WTC11 (cell line): ENCODE results near the gene CMC4. TPM values are rescaled to one million over a fixed set of nuclear protein-coding genes. Genes with fewer than 3 reads are reported as not detected.

ENCODE experiments used
- ATAC-seq: fragments of 200-7000 bp; cut with Tn5 transposase; 2 replicates; pipeline ENCODE4 v1.10.0; 2021; ENCODE audit warnings: mild to moderate bottlenecking, moderate library complexity
- CTCF ChIA-PET: fragments of 300-600 bp; sonication (Branson Sonifier 250); formaldehyde crosslinking; loops from one replicate; lab custom pipeline; 2021; ENCODE audit warnings: antibody characterized with exemption; lab: Charles Lee
- POLR2A ChIA-PET: fragments of 350-600 bp; sonication (Branson Sonifier 250); formaldehyde crosslinking; loops from one replicate; lab custom pipeline; 2021; ENCODE audit warnings: antibody characterized with exemption; lab: Charles Lee
- DNase-seq: peaks from one replicate; pipeline ENCODE4 v3.0.0; 2021; ENCODE audit warnings: low spot score
- H3K27ac Mint-ChIP-seq: 2 replicates; pipeline ENCODE4 v1.8.0; 2021; ENCODE audit warnings: mixed read lengths
- H3K27me3 Mint-ChIP-seq: 2 replicates; pipeline ENCODE4 v1.8.0; 2021; ENCODE audit warnings: low read depth, mild to moderate bottlenecking, moderate library complexity, mixed read lengths
- H3K36me3 Mint-ChIP-seq: 2 replicates; pipeline ENCODE4 v1.8.0; 2021; ENCODE audit warnings: mixed read lengths
- H3K4me1 Mint-ChIP-seq: 2 replicates; pipeline ENCODE4 v1.8.0; 2022; ENCODE audit warnings: mixed read lengths
- H3K4me3 Mint-ChIP-seq: 2 replicates; pipeline ENCODE4 v1.8.0; 2021; ENCODE audit warnings: mild to moderate bottlenecking, moderate library complexity, mixed read lengths
- H3K9me3 Mint-ChIP-seq: 2 replicates; pipeline ENCODE4 v1.8.0; 2021; ENCODE audit warnings: mixed read lengths
- ATF6 ChIP-seq: sonication (generic); formaldehyde crosslinking; IDR thresholded peaks from 2 replicates; pipeline ENCODE4 v1.8.1; 2023; ENCODE audit warnings: mild to moderate bottlenecking, missing genetic modification reagents
- CDX4 ChIP-seq: fragments of 250-450 bp; sonication (Bioruptor Pico); IDR thresholded peaks from 2 replicates; pipeline ENCODE4 v1.9.0; 2021; ENCODE audit warnings: moderate library complexity, mild to moderate bottlenecking, inconsistent platforms, borderline replicate concordance
- E2F4 ChIP-seq: sonication (generic); formaldehyde crosslinking; IDR thresholded peaks from 2 replicates; pipeline ENCODE4 v1.8.1; 2022; ENCODE audit warnings: low read depth, mild to moderate bottlenecking, moderate library complexity, missing genetic modification reagents, borderline replicate concordance
- GABPB1 ChIP-seq: sonication (generic); formaldehyde crosslinking; IDR thresholded peaks from 2 replicates; pipeline ENCODE4 v1.8.1; 2023; ENCODE audit warnings: mild to moderate bottlenecking, missing genetic modification reagents
- GRHL2 ChIP-seq: fragments of 250-450 bp; sonication (Bioruptor Pico); IDR thresholded peaks from 2 replicates; pipeline ENCODE4 v1.8.0; 2022; ENCODE audit warnings: mild to moderate bottlenecking, moderate library complexity; ENCODE audit not compliant: insufficient replicate concordance, severe bottlenecking
- MLX ChIP-seq: sonication (generic); formaldehyde crosslinking; IDR thresholded peaks from 2 replicates; pipeline ENCODE4 v1.8.1; 2023; ENCODE audit warnings: mild to moderate bottlenecking, missing genetic modification reagents, moderate library complexity
- NR3C1 ChIP-seq: sonication (generic); formaldehyde crosslinking; conservative IDR thresholded peaks from 2 replicates; pipeline ENCODE4 v1.8.1; 2023; ENCODE audit warnings: low read depth, mild to moderate bottlenecking, missing genetic modification reagents
- PRDM15 ChIP-seq: sonication (generic); formaldehyde crosslinking; IDR thresholded peaks from 2 replicates; pipeline ENCODE4 v1.8.0; 2022; ENCODE audit warnings: missing genetic modification reagents
- RORB ChIP-seq: fragments of 250-450 bp; sonication (Bioruptor Pico); IDR thresholded peaks from 2 replicates; pipeline ENCODE4 v1.9.0; 2021; ENCODE audit warnings: mild to moderate bottlenecking
- SOX15 ChIP-seq: fragments of 250-450 bp; sonication (Bioruptor Pico); IDR thresholded peaks from 2 replicates; pipeline ENCODE4 v1.9.0; 2021; ENCODE audit warnings: mild to moderate bottlenecking
- TCF7 ChIP-seq: sonication (generic); formaldehyde crosslinking; IDR thresholded peaks from 2 replicates; pipeline ENCODE4 v1.8.0; 2022; ENCODE audit warnings: mild to moderate bottlenecking, low read depth, missing genetic modification reagents, moderate library complexity
- TP53 ChIP-seq: sonication (generic); formaldehyde crosslinking; IDR thresholded peaks from 2 replicates; pipeline ENCODE4 v1.8.1; 2023; ENCODE audit warnings: mild to moderate bottlenecking, missing genetic modification reagents
- USF2 ChIP-seq: sonication (generic); formaldehyde crosslinking; IDR thresholded peaks from 2 replicates; pipeline ENCODE4 v1.8.1; 2023; ENCODE audit warnings: mild to moderate bottlenecking, missing genetic modification reagents, moderate library complexity
- ZSCAN18 ChIP-seq: fragments of 250-450 bp; sonication (Bioruptor Pico); IDR thresholded peaks from 2 replicates; pipeline ENCODE4 v2.1.2; 2022; ENCODE audit warnings: mild to moderate bottlenecking, moderate library complexity
- total RNA-seq: library from RNA; stranded (reverse); gene quantifications from 3 replicates; pipeline ENCODE4 v1.2.3, GENCODE V29; 2021

The CMC4 gene
- total RNA-seq, 1 experiment from 2014 or later = 3.0 TPM

- no peak for DNase-seq
- TF ChIP-seq TCF7 (CRISPR knock-in tag) (no peak), E2F4 (no peak), ATF6 (no peak), NR3C1 (no peak), PRDM15 (CRISPR knock-in tag) (no peak), CDX4 (CRISPR knock-in tag) (no peak), SOX15 (CRISPR knock-in tag) (no peak), TP53 (CRISPR knock-in tag) (no peak), ZSCAN18 (CRISPR knock-in tag) (no peak), MLX (CRISPR knock-in tag) (no peak), GABPB1 (no peak), GRHL2 (CRISPR knock-in tag) (no peak), RORB (CRISPR knock-in tag) (no peak), USF2 (no peak)
- TF ChIP-seq, all 79 proteins: peak for 0
- Mint-ChIP-seq H3K27ac (no peak overlapping the region), H3K9me3 (no peaks in the 10 kb centered on the region), H3K4me3 (no peak overlapping the region), H3K27me3 (no peaks in the 10 kb centered on the region), H3K4me1 (peaks cover 17% of the 10 kb centered on the region), H3K36me3 (no peaks in the 10 kb centered on the region)
- POLR2A ChIA-PET = no interaction called here
- CTCF ChIA-PET = interaction anchor here (0.8 to 1.2 kb wide), 2 partner anchors 11 to 128 kb away, joined by 3 to 4 read pairs; no protein-coding TSS in a partner anchor
- no peak for ATAC-seq
These were observed 24.7 kb downstream of the CMC4 start for GRCh38 chrX:155046129-155046810.
